Fibroblast of lung (primary cell): ENCODE measurements around the gene CD79B.
"Not testable (repeated sequence)": the region's sequence is repeated elsewhere in the genome, so short reads cannot be mapped to it uniquely, and the experiment has no call there.

Experiments used
- CTCF ChIP-seq, 2 donors: IDR thresholded peaks in 1 of 2; conservative IDR thresholded peaks in 1 of 2; 1 replicate in 1 of 2; 2 replicates in 1 of 2; pipeline ENCODE4 v1.5.1; 2011 to 2012; ENCODE audit warnings: low read length in 2 of 2, control low read depth in 1 of 2, inconsistent platforms in 1 of 2, low read depth in 1 of 2, mild to moderate bottlenecking in 1 of 2
- EZH2 ChIP-seq: IDR thresholded peaks from 2 replicates; pipeline ENCODE4 v1.5.1; 2012; ENCODE audit warnings: low read length, control low read depth, mild to moderate bottlenecking; ENCODE audit errors: missing control alignments

- TF ChIP-seq CTCF (conservative IDR thresholded peaks at IDR 0.05 in 1 of 2, IDR thresholded peaks at IDR 0.05 in 1 of 2; ENCODE audit: low read depth in 1 of 2, low read length in 2 of 2); EZH2: not testable (repeated sequence)
These were observed 22.5 kb downstream of the CD79B start for GRCh38 chr17:63909586-63909985.
